ENCODE measurements around the gene SPSB1. TPM values are rescaled to one million over a fixed set of nuclear protein-coding genes. Genes with fewer than 3 reads are reported as not detected.

The SPSB1 gene
- total RNA-seq, 2 experiments from 2014 or later, result 11.0 to 12.5 TPM

DNA sequence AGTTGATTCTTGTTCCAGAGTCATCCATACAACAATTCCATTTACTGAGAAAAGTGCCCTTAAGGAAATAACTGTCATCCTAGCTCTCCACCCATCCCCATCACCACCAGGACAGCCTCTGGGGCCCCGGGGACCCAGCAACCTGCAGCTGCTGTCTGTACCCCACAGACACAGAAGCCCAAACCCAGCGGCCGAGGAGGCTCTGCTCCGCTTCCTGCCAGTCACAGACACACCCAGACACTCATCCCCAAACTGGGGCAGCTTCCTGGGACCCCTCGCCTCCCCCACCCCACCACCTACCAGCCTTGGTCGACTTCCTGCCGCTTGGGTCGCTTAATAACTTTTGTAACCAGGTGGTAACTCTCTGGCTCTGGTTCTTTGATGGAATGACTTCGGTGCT is 125.0 kb downstream of the SPSB1 start:
- ChIA-PET CTCF (interaction anchor here (1.2 kb wide), 1 partner anchor 128 kb away, joined by 3 read pairs; no protein-coding TSS in a partner anchor), POLR2A (no interaction called here)
- Mint-ChIP-seq H3K4me3 (peak overlapping the region; percentile 0), H3K27ac (peak overlapping the region; percentile 23), H3K4me1 (ENCODE audit: low read depth) (peaks cover 53% of the 10 kb centered on the region), H3K36me3 (no peaks in the 10 kb centered on the region), H3K27me3 (peaks cover 9% of the 10 kb centered on the region), H3K9me3 (no peaks in the 10 kb centered on the region)
- intact Hi-C loops (cut with micrococcal nuclease), result no loop called here
- DNase-seq, result peak; percentile 65

DNA sequence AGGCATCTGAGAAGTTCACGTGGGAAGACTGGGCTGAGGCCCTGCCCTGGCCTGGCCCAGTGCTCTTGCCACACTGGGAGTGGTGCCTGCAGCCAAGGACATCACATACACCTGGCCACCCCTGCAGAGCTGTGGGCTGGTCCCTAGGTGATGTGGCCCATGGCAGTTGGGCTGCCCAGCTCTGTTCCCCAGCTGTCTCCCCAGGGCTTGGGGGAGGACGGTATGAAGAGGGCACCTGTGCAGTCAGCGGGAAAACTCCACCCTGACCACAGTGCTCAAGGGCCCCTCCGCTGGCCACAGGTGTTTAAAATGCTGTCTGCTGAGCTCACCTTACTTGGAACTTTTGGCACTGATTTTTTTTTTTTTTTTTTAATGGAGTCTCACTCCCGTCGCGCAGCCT is 126.2 kb downstream of the SPSB1 start:
- CTCF ChIA-PET, result no interaction called here
- intact Hi-C loops (cut with micrococcal nuclease), result no loop called here

More for the DNA sequence above, 126.2 kb downstream of the SPSB1 start:
- no peak for DNase-seq
- Mint-ChIP-seq H3K9me3 (no peaks in the 10 kb centered on the region), H3K4me3 (no peak overlapping the region), H3K4me1 (ENCODE audit: low read depth) (peaks cover 42% of the 10 kb centered on the region), H3K27me3 (peaks cover 10% of the 10 kb centered on the region), H3K36me3 (no peaks in the 10 kb centered on the region), H3K27ac (no peak overlapping the region)
- POLR2A ChIA-PET, result no interaction called here

Other genes with a start within 250 kb of the SPSB1 start
- not detected for gene SLC2A5, start 223.3 kb upstream of the SPSB1 start, total RNA-seq
- gene GPR157, start 163.8 kb upstream of the SPSB1 start, total RNA-seq, result 1 to 10 TPM; 3.5 to 3.9 TPM
- gene H6PD, start 58.1 kb upstream of the SPSB1 start, total RNA-seq, result 10 to 100 TPM in 1 of 2 experiments, 1 to 10 TPM in 1; 9.3 to 10.4 TPM
- 1 to 10 TPM; 5.4 to 6.1 TPM for gene SLC25A33, start 246.6 kb downstream of the SPSB1 start, total RNA-seq